Natural killer cell (primary cell): ENCODE data around the gene SHISAL1. TPM values are rescaled to one million over a fixed set of nuclear protein-coding genes. Genes with fewer than 3 reads are reported as not detected.

Experiments
- ATAC-seq, 3 donors: fragments of 150-1000 bp in 2 of 3; fragments of 200-7000 bp in 1 of 3; cut with Tn5 transposase; 1 replicate in 1 of 3; 2 replicates in 2 of 3; pipeline ENCODE4 v1.10.0; 2021; ENCODE audit warnings: mild to moderate bottlenecking in 2 of 3, moderate library complexity in 2 of 3
- DNase-seq, 2 donors: peaks; one replicate each; pipeline versions ENCODE4 v3.0.0 to v3.0.0-alpha.2; 2013 to 2021; ENCODE audit warnings: mixed read lengths in 1 of 2
- H3K27ac ChIP-seq: one replicate; pipeline ENCODE4 v1.5.1; 2013; ENCODE audit warnings: mild to moderate bottlenecking, low read length
- H3K27me3 ChIP-seq: one replicate; pipeline ENCODE4 v1.6.1; 2013; ENCODE audit warnings: low read length; ENCODE audit not compliant: control insufficient read depth, insufficient read depth
- H3K36me3 ChIP-seq: one replicate; pipeline ENCODE4 v1.6.1; 2013; ENCODE audit warnings: low read length; ENCODE audit not compliant: control insufficient read depth, insufficient read depth
- H3K4me1 ChIP-seq: one replicate; pipeline ENCODE4 v1.6.1; 2013; ENCODE audit warnings: low read length; ENCODE audit not compliant: control insufficient read depth, insufficient read depth
- H3K4me3 ChIP-seq: one replicate; pipeline ENCODE4 v1.5.1; 2013; ENCODE audit warnings: low read length
- H3K9me3 ChIP-seq: one replicate; pipeline ENCODE4 v1.6.1; 2013; ENCODE audit warnings: low read length; ENCODE audit not compliant: control insufficient read depth, insufficient read depth
- H3K27ac Mint-ChIP-seq, 2 donors: one replicate each; pipeline ENCODE4 v1.8.0; 2022; ENCODE audit warnings: mild to moderate bottlenecking in 2 of 2, mixed read lengths in 2 of 2, moderate library complexity in 1 of 2
- H3K27me3 Mint-ChIP-seq, 2 donors: one replicate each; pipeline ENCODE4 v1.8.0; 2022; ENCODE audit warnings: low read depth in 2 of 2, mixed read lengths in 2 of 2
- H3K36me3 Mint-ChIP-seq: one replicate; pipeline ENCODE4 v1.8.0; 2022; ENCODE audit warnings: mixed read lengths
- H3K4me1 Mint-ChIP-seq, 2 donors: one replicate each; pipeline ENCODE4 v1.8.0; 2022; ENCODE audit warnings: mixed read lengths in 2 of 2
- H3K4me3 Mint-ChIP-seq: one replicate; pipeline ENCODE4 v1.8.0; 2022; ENCODE audit warnings: mild to moderate bottlenecking, moderate library complexity, mixed read lengths
- H3K9me3 Mint-ChIP-seq, 2 donors: one replicate each; pipeline ENCODE4 v1.8.0; 2022; ENCODE audit warnings: mixed read lengths in 2 of 2
- CTCF ChIP-seq: fragments of 200-600 bp; IDR thresholded peaks from one replicate; pipeline ENCODE4 v1.8.0; 2022; ENCODE audit warnings: antibody characterized with exemption
- WGBS: methylation state at CpG from one replicate; pipeline ENCODE4 v1.1.7; 2013; ENCODE audit warnings: missing lambda C conversion rate; ENCODE audit not compliant: insufficient coverage; 5-methylcytosine and 5-hydroxymethylcytosine counted together
- intact Hi-C: fragments of 100-400 bp; cut with micrococcal nuclease; formaldehyde crosslinking; loops from one replicate; pipeline ENCODE4 v1.14.2; 2022
- total RNA-seq, 4 donors: library from RNA; stranded (reverse); fragments of 120-200 nt in 1 of 4; gene quantifications; one replicate each; pipeline versions ENCODE4 v1.2.3 to v1.2.4, GENCODE V29; 2013 to 2022

The SHISAL1 gene
- total RNA-seq, 3 donors from 2014 or later (not counting 1 experiment from before 2014, with no cell fraction given), result not detected

GRCh38 chr22:44301039-44301438 is 11.7 kb downstream of the SHISAL1 start:
- H3K36me3 ChIP-seq, result no peaks in the 10 kb centered on the region
- no peak for TF ChIP-seq CTCF
- 86% methylated on average over 19 of the region's 19 CpGs for WGBS

GRCh38 chr22:44299124-44299523 is 13.6 kb downstream of the SHISAL1 start:
- Histone ChIP-seq H3K27ac (no peak overlapping the region), H3K36me3 (no peaks in the 10 kb centered on the region), H3K4me3 (no peak overlapping the region), H3K27me3 (no peaks in the 10 kb centered on the region), H3K4me1 (no peaks in the 10 kb centered on the region), H3K9me3 (no peaks in the 10 kb centered on the region)
- intact Hi-C loops, result no loop called here
- DNase-seq, result no peak
- Mint-ChIP-seq H3K9me3 (no peaks in the 10 kb centered on the region), H3K27me3 (peaks cover 0 to 4% of the 10 kb centered on the region in 2 donors), H3K4me3 (no peak overlapping the region), H3K36me3 (no peaks in the 10 kb centered on the region), H3K27ac (no peak overlapping the region), H3K4me1 (no peaks in the 10 kb centered on the region)
- no peak for TF ChIP-seq CTCF
- ATAC-seq, result no peak
- WGBS, result 87% methylated on average over 13 of the region's 13 CpGs

More at GRCh38 chr22:44301039-44301438, 11.7 kb downstream of the SHISAL1 start:
- intact Hi-C loops, result no loop called here
- Histone ChIP-seq H3K4me3 (no peak overlapping the region), H3K27ac (no peak overlapping the region), H3K4me1 (no peaks in the 10 kb centered on the region), H3K27me3 (no peaks in the 10 kb centered on the region), H3K9me3 (no peaks in the 10 kb centered on the region)
- DNase-seq, result no peak
- Mint-ChIP-seq H3K27me3 (peaks cover 0 to 4% of the 10 kb centered on the region in 2 donors), H3K9me3 (no peaks in the 10 kb centered on the region), H3K4me3 (no peak overlapping the region), H3K4me1 (no peaks in the 10 kb centered on the region), H3K27ac (no peak overlapping the region), H3K36me3 (no peaks in the 10 kb centered on the region)
- ATAC-seq, result no peak

GRCh38 chr22:44298406-44299091 is 14.2 kb downstream of the SHISAL1 start:
- no peaks in the 10 kb centered on the region for H3K4me1 Mint-ChIP-seq
- no peak overlapping the region for H3K27ac ChIP-seq
- no peaks in the 10 kb centered on the region for H3K27me3 ChIP-seq
- intact Hi-C loops, result no loop called here
- no peak for ATAC-seq
- TF ChIP-seq CTCF, result no peak
- no peak overlapping the region for H3K4me3 ChIP-seq
- no peak overlapping the region for H3K27ac Mint-ChIP-seq
- peaks cover 0 to 4% of the 10 kb centered on the region in 2 donors for H3K27me3 Mint-ChIP-seq
- no peaks in the 10 kb centered on the region for H3K9me3 Mint-ChIP-seq
- no peaks in the 10 kb centered on the region for H3K9me3 ChIP-seq
- DNase-seq, result no peak
- no peaks in the 10 kb centered on the region for H3K4me1 ChIP-seq
- H3K36me3 Mint-ChIP-seq, result no peaks in the 10 kb centered on the region
- WGBS, result 87% methylated on average over 25 of the region's 25 CpGs
- no peaks in the 10 kb centered on the region for H3K36me3 ChIP-seq
- H3K4me3 Mint-ChIP-seq, result no peak overlapping the region
